Coronary artery (tissue), 2 donors: ENCODE data around the gene SCGB1C1.

Experiments
- DNase-seq: peaks from one replicate; pipeline ENCODE4 v3.0.0-alpha.2; 2017; ENCODE audit warnings: low spot score
- H3K27ac ChIP-seq, 2 donors: fragments of 200-600 bp; sonication (generic); one replicate each; pipeline ENCODE4 v1.5.1; 2016 to 2019
- H3K4me3 ChIP-seq: fragments of 200-600 bp; sonication (generic); 2 replicates; pipeline ENCODE4 v1.5.1; 2016; ENCODE audit warnings: mild to moderate bottlenecking, moderate library complexity
- TF ChIP-seq, protein P1 (sequence below): fragments of 200-600 bp; sonication (generic); IDR thresholded peaks from one replicate; pipeline ENCODE4 v1.5.1; 2019; ENCODE audit warnings: antibody characterized with exemption

Gene SCGB1C1

GRCh38 chr11:241634-242033 lies 48.8 kb downstream of the SCGB1C1 start:
- H3K27ac ChIP-seq, result no peak overlapping the region
- H3K4me3 ChIP-seq, result no peak overlapping the region
- DNase-seq, result no peak
- TF ChIP-seq, protein P1, sequence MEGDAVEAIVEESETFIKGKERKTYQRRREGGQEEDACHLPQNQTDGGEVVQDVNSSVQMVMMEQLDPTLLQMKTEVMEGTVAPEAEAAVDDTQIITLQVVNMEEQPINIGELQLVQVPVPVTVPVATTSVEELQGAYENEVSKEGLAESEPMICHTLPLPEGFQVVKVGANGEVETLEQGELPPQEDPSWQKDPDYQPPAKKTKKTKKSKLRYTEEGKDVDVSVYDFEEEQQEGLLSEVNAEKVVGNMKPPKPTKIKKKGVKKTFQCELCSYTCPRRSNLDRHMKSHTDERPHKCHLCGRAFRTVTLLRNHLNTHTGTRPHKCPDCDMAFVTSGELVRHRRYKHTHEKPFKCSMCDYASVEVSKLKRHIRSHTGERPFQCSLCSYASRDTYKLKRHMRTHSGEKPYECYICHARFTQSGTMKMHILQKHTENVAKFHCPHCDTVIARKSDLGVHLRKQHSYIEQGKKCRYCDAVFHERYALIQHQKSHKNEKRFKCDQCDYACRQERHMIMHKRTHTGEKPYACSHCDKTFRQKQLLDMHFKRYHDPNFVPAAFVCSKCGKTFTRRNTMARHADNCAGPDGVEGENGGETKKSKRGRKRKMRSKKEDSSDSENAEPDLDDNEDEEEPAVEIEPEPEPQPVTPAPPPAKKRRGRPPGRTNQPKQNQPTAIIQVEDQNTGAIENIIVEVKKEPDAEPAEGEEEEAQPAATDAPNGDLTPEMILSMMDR, result no peak
